ENCODE measurements around the gene ITPKA.

The ITPKA gene

GRCh38 chr15:41545218-41545617, 51.5 kb downstream of the ITPKA start:
- Histone ChIP-seq H3K36me3 (ENCODE audit: control insufficient read depth in 1 of 2, insufficient read depth in 2 of 2, low read length in 2 of 2) (no peaks in the 10 kb centered on the region), H3K4me1 (ENCODE audit: control insufficient read depth in 1 of 2, insufficient read depth in 2 of 2, low read length in 2 of 2) (peaks cover 0 to 5% of the 10 kb centered on the region in 2 donors), H3K4me3 (ENCODE audit: low read depth in 1 of 2, low read length in 2 of 2) (no peak overlapping the region), H3K27ac (ENCODE audit: low read length) (no peak overlapping the region), H3K9me3 (ENCODE audit: control insufficient read depth in 1 of 2, low read length in 2 of 2) (no peaks in the 10 kb centered on the region), H3K27me3 (ENCODE audit: low read depth, low read length) (no peaks in the 10 kb centered on the region)

GRCh38 chr15:41546851-41547786, 53.4 kb downstream of the ITPKA start:
- Histone ChIP-seq H3K36me3 (ENCODE audit: control insufficient read depth in 1 of 2, insufficient read depth in 2 of 2, low read length in 2 of 2) (no peaks in the 10 kb centered on the region), H3K4me3 (ENCODE audit: low read depth in 1 of 2, low read length in 2 of 2) (no peak overlapping the region), H3K27me3 (ENCODE audit: low read depth, low read length) (no peaks in the 10 kb centered on the region), H3K4me1 (ENCODE audit: control insufficient read depth in 1 of 2, insufficient read depth in 2 of 2, low read length in 2 of 2) (peaks cover 0 to 5% of the 10 kb centered on the region in 2 donors), H3K9me3 (ENCODE audit: control insufficient read depth in 1 of 2, low read length in 2 of 2) (no peaks in the 10 kb centered on the region), H3K27ac (ENCODE audit: low read length) (no peak overlapping the region)

- Histone ChIP-seq H3K4me1 (ENCODE audit: control insufficient read depth in 1 of 2, insufficient read depth in 2 of 2, low read length in 2 of 2) (no peaks in the 10 kb centered on the region), H3K27ac (ENCODE audit: low read length) (no peak overlapping the region)
Measured at GRCh38 chr15:41550066-41550775, 56.5 kb downstream of the ITPKA start.

More at GRCh38 chr15:41550066-41550775, 56.5 kb downstream of the ITPKA start:
- Histone ChIP-seq H3K27me3 (ENCODE audit: low read depth, low read length) (no peaks in the 10 kb centered on the region), H3K4me3 (ENCODE audit: low read depth in 1 of 2, low read length in 2 of 2) (no peak overlapping the region), H3K9me3 (ENCODE audit: control insufficient read depth in 1 of 2, low read length in 2 of 2) (no peaks in the 10 kb centered on the region), H3K36me3 (ENCODE audit: control insufficient read depth in 1 of 2, insufficient read depth in 2 of 2, low read length in 2 of 2) (no peaks in the 10 kb centered on the region)

Data from muscle layer of duodenum (tissue), 2 donors.